H9 (cell line): Measurements from ENCODE around the gene DPYSL3. TPM values are rescaled to one million over a fixed set of nuclear protein-coding genes. Genes with fewer than 3 reads are reported as not detected.

Experiments
- DNase-seq: peaks from one replicate; pipeline ENCODE4 v3.0.0-alpha.2; 2017
- H2AFZ ChIP-seq: one replicate; pipeline ENCODE4 v1.6.1; 2013; ENCODE audit warnings: mild to moderate bottlenecking, low read length, control low read depth, moderate library complexity
- H2AK5ac ChIP-seq: 2 replicates; pipeline ENCODE4 v1.6.1; 2013; ENCODE audit warnings: low read length, control low read depth, mixed read lengths; ENCODE audit not compliant: insufficient read length
- H2BK120ac ChIP-seq: one replicate; pipeline ENCODE4 v1.6.1; 2013; ENCODE audit warnings: low read depth, mild to moderate bottlenecking, low read length, control low read depth, inconsistent platforms; ENCODE audit not compliant: poor library complexity, severe bottlenecking
- H2BK12ac ChIP-seq: 2 replicates; pipeline ENCODE4 v1.6.1; 2013; ENCODE audit warnings: low read length, control low read depth, mixed read lengths, low read depth; ENCODE audit not compliant: insufficient read length
- H2BK15ac ChIP-seq: 2 replicates; pipeline ENCODE4 v1.6.1; 2013; ENCODE audit warnings: low read depth, low read length, control low read depth
- H2BK20ac ChIP-seq: one replicate; pipeline ENCODE4 v1.6.1; 2013; ENCODE audit warnings: low read depth, mild to moderate bottlenecking, low read length, control low read depth, inconsistent platforms; ENCODE audit not compliant: poor library complexity, severe bottlenecking
- H2BK5ac ChIP-seq: 2 replicates; pipeline ENCODE4 v1.6.1; 2013; ENCODE audit warnings: low read length, control low read depth, mixed read lengths; ENCODE audit not compliant: insufficient read length
- H3K14ac ChIP-seq: 2 replicates; pipeline ENCODE4 v1.6.1; 2013; ENCODE audit warnings: low read length, control low read depth; ENCODE audit not compliant: insufficient read depth
- H3K18ac ChIP-seq: 2 replicates; pipeline ENCODE4 v1.6.1; 2013; ENCODE audit warnings: low read depth, mild to moderate bottlenecking, mixed read lengths, low read length, control low read depth; ENCODE audit not compliant: insufficient read length
- H3K23ac ChIP-seq: 2 replicates; pipeline ENCODE4 v1.6.1; 2013; ENCODE audit warnings: low read length, control low read depth, mixed read lengths, low read depth; ENCODE audit not compliant: insufficient read length
- H3K23me2 ChIP-seq: 2 replicates; pipeline ENCODE4 v1.6.1; 2013; ENCODE audit warnings: low read depth, mild to moderate bottlenecking, mixed read lengths, low read length, control low read depth; ENCODE audit not compliant: insufficient read length, poor library complexity, severe bottlenecking
- H3K27ac ChIP-seq: 2 replicates; pipeline ENCODE4 v1.5.1; 2013; ENCODE audit warnings: low read length, control low read depth, mixed read lengths, low read depth; ENCODE audit not compliant: insufficient read length
- H3K27me3 ChIP-seq: 2 replicates; pipeline ENCODE4 v1.6.1; 2013; ENCODE audit warnings: low read length, control low read depth, inconsistent platforms; ENCODE audit not compliant: insufficient read depth
- H3K4ac ChIP-seq: 2 replicates; pipeline ENCODE4 v1.6.1; 2013; ENCODE audit warnings: low read depth, mild to moderate bottlenecking, control low read depth, inconsistent platforms, low read length, moderate library complexity
- H3K4me1 ChIP-seq: 2 replicates; pipeline ENCODE4 v1.6.1; 2013; ENCODE audit warnings: low read length, control low read depth, inconsistent platforms; ENCODE audit not compliant: insufficient read depth
- H3K4me2 ChIP-seq: 2 replicates; pipeline ENCODE4 v1.6.1; 2013; ENCODE audit warnings: low read length, control low read depth, mixed read lengths; ENCODE audit not compliant: insufficient read length, insufficient read depth
- H3K56ac ChIP-seq: 2 replicates; pipeline ENCODE4 v1.6.1; 2013; ENCODE audit warnings: low read depth, mild to moderate bottlenecking, mixed read lengths, low read length, control low read depth; ENCODE audit not compliant: insufficient read length
- H3K79me1 ChIP-seq: 2 replicates; pipeline ENCODE4 v1.6.1; 2013; ENCODE audit warnings: low read depth, mild to moderate bottlenecking, moderate library complexity, low read length, control low read depth, inconsistent platforms; ENCODE audit not compliant: insufficient read depth, poor library complexity, severe bottlenecking
- H3K79me2 ChIP-seq: 2 replicates; pipeline ENCODE4 v1.6.1; 2013; ENCODE audit warnings: low read length, control low read depth, inconsistent platforms; ENCODE audit not compliant: insufficient read depth
- H3K9ac ChIP-seq: 2 replicates; pipeline ENCODE4 v1.6.1; 2013; ENCODE audit warnings: low read length, control low read depth, mixed read lengths; ENCODE audit not compliant: insufficient read length; ENCODE audit errors: extremely low read depth
- H3K9me3 ChIP-seq: one replicate; pipeline ENCODE4 v1.6.1; 2013; ENCODE audit warnings: low read depth, low read length, inconsistent platforms; ENCODE audit not compliant: control insufficient read depth
- H3T11ph ChIP-seq: one replicate; pipeline ENCODE4 v1.6.1; 2013; ENCODE audit warnings: mild to moderate bottlenecking, low read length, control low read depth, inconsistent platforms
- H4K20me1 ChIP-seq: one replicate; pipeline ENCODE4 v1.6.1; 2013; ENCODE audit not compliant: control insufficient read depth, insufficient read length, insufficient read depth
- H4K5ac ChIP-seq: 2 replicates; pipeline ENCODE4 v1.6.1; 2013; ENCODE audit warnings: low read depth, mild to moderate bottlenecking, mixed read lengths, low read length, control low read depth; ENCODE audit not compliant: insufficient read length
- H4K8ac ChIP-seq: replicated peaks from 2 replicates; pipeline ENCODE4 v1.6.1; 2013; ENCODE audit warnings: low read length, control low read depth, mixed read lengths, low read depth; ENCODE audit not compliant: insufficient read length
- H4K91ac ChIP-seq: 2 replicates; pipeline ENCODE4 v1.6.1; 2013; ENCODE audit warnings: low read depth, mild to moderate bottlenecking, moderate library complexity, mixed read lengths, low read length, control low read depth; ENCODE audit not compliant: insufficient read length
- H3K27ac Mint-ChIP-seq, 3 experiments: 2 replicates in 2 of 3; 3 replicates in 1 of 3; pipeline ENCODE4 v1.8.0; 2020 to 2021; ENCODE audit warnings: mixed read lengths in 3 of 3, mild to moderate bottlenecking in 1 of 3, moderate library complexity in 1 of 3
- H3K27me3 Mint-ChIP-seq: 2 replicates; pipeline ENCODE4 v1.8.0; 2021; ENCODE audit warnings: low read depth, mild to moderate bottlenecking, moderate library complexity, mixed read lengths
- H3K36me3 Mint-ChIP-seq, 3 experiments: 2 replicates in 2 of 3; 3 replicates in 1 of 3; pipeline ENCODE4 v1.8.0; 2020 to 2021; ENCODE audit warnings: low read depth in 3 of 3, mixed read lengths in 3 of 3; ENCODE audit not compliant: insufficient read depth in 1 of 3
- H3K4me1 Mint-ChIP-seq, 2 experiments: 2 replicates each; pipeline ENCODE4 v1.8.0; 2020; ENCODE audit warnings: mixed read lengths in 2 of 2
- H3K4me3 Mint-ChIP-seq, 2 experiments: 2 replicates in 1 of 2; 3 replicates in 1 of 2; pipeline ENCODE4 v1.8.0; 2020 to 2021; ENCODE audit warnings: mild to moderate bottlenecking in 2 of 2, mixed read lengths in 2 of 2, moderate library complexity in 1 of 2
- H3K9me3 Mint-ChIP-seq, 2 experiments: 2 replicates in 1 of 2; 3 replicates in 1 of 2; pipeline ENCODE4 v1.8.0; 2020; ENCODE audit warnings: mild to moderate bottlenecking in 2 of 2, mixed read lengths in 2 of 2, moderate library complexity in 1 of 2
- WGBS: extraction: QIAGEN DNeasy Blood & Tissue Kit; methylation state at CpG from one replicate; pipeline ENCODE4 v1.1.7; 2013; ENCODE audit warnings: missing lambda C conversion rate, low lambda C conversion rate, mixed read lengths; ENCODE audit not compliant: insufficient read length; ENCODE audit errors: extremely low coverage; 5-methylcytosine and 5-hydroxymethylcytosine counted together
- total RNA-seq: library from RNA; stranded (reverse); gene quantifications from 2 replicates; pipeline ENCODE4 v1.2.1, GENCODE V29; 2021
- TF ChIP-seq, protein P1 (sequence below): fragments of 200-600 bp; sonication (generic); conservative IDR thresholded peaks from 3 replicates; pipeline ENCODE4 v1.8.0; 2021; ENCODE audit warnings: antibody characterized with exemption, mild to moderate bottlenecking

Gene DPYSL3
- total RNA-seq, 1 experiment from 2014 or later: 515 TPM

GRCh38 chr5:147372191-147372590 is 137.7 kb downstream of the DPYSL3 start:
- H3K27ac ChIP-seq: no peak overlapping the region
- no peaks in the 10 kb centered on the region for H3K27me3 Mint-ChIP-seq
- no peak overlapping the region for H3K56ac ChIP-seq
- no peak overlapping the region for H3K4ac ChIP-seq
- no peaks in the 10 kb centered on the region for H3K36me3 Mint-ChIP-seq
- no peak for DNase-seq
- TF ChIP-seq, protein P1, sequence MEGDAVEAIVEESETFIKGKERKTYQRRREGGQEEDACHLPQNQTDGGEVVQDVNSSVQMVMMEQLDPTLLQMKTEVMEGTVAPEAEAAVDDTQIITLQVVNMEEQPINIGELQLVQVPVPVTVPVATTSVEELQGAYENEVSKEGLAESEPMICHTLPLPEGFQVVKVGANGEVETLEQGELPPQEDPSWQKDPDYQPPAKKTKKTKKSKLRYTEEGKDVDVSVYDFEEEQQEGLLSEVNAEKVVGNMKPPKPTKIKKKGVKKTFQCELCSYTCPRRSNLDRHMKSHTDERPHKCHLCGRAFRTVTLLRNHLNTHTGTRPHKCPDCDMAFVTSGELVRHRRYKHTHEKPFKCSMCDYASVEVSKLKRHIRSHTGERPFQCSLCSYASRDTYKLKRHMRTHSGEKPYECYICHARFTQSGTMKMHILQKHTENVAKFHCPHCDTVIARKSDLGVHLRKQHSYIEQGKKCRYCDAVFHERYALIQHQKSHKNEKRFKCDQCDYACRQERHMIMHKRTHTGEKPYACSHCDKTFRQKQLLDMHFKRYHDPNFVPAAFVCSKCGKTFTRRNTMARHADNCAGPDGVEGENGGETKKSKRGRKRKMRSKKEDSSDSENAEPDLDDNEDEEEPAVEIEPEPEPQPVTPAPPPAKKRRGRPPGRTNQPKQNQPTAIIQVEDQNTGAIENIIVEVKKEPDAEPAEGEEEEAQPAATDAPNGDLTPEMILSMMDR: no peak
- no peak overlapping the region for H3T11ph ChIP-seq
- H3K79me2 ChIP-seq: no peaks in the 10 kb centered on the region
- H3K18ac ChIP-seq: no peak overlapping the region
- no peak overlapping the region for H2AK5ac ChIP-seq
- H3K23ac ChIP-seq: no peak overlapping the region
- no peaks in the 10 kb centered on the region for H4K20me1 ChIP-seq
- no peaks in the 10 kb centered on the region for H3K9me3 ChIP-seq
- H4K8ac ChIP-seq: no peak overlapping the region
- no peaks in the 10 kb centered on the region for H3K79me1 ChIP-seq
- H2BK20ac ChIP-seq: no peak overlapping the region
- no peak overlapping the region for H2BK15ac ChIP-seq
- H3K4me3 Mint-ChIP-seq: no peak overlapping the region
- H3K23me2 ChIP-seq: no peaks in the 10 kb centered on the region
- H2BK12ac ChIP-seq: no peak overlapping the region
- no peaks in the 10 kb centered on the region for H3K9me3 Mint-ChIP-seq
- H3K4me1 Mint-ChIP-seq: peaks cover 5 to 6% of the 10 kb centered on the region in 2 experiments
- H4K91ac ChIP-seq: no peak overlapping the region
- no peak overlapping the region for H2AFZ ChIP-seq
- no CpG with 5 or more reads among the region's 1 CpG for WGBS
- no peak overlapping the region for H3K4me2 ChIP-seq
- H3K9ac ChIP-seq: no peak overlapping the region
- H2BK120ac ChIP-seq: no peak overlapping the region
- no peak overlapping the region for H3K27ac Mint-ChIP-seq
- H3K14ac ChIP-seq: no peak overlapping the region
- no peaks in the 10 kb centered on the region for H3K4me1 ChIP-seq
- H4K5ac ChIP-seq: no peak overlapping the region
- no peak overlapping the region for H2BK5ac ChIP-seq
- no peaks in the 10 kb centered on the region for H3K27me3 ChIP-seq
